ENCODE results near the gene HPCAL4. TPM values are rescaled to one million over a fixed set of nuclear protein-coding genes. Genes with fewer than 3 reads are reported as not detected.

The HPCAL4 gene
- total and polyA plus RNA-seq, 10 of the 15 experiments (the other 5 are each of a cell fraction or from before 2014, with no cell fraction given): 0.05 to 0.18 (median 0.06) TPM; not detected in 5

GRCh38 chr1:39656391-39656790 lies 34.8 kb downstream of the HPCAL4 start (continued):
- no peak for TF ChIP-seq ZBTB4 (CRISPR knock-in tag; IDR thresholded peaks at IDR 0.05)
- TF ChIP-seq BACH1 (IDR thresholded peaks at IDR 0.05; ENCODE audit: borderline replicate concordance): no peak
- no peak for TF ChIP-seq BCL11A (IDR thresholded peaks at IDR 0.05; ENCODE audit: low read depth, low read length)
- no peak for TF ChIP-seq RCOR1 (conservative IDR thresholded peaks at IDR 0.05; ENCODE audit: low read depth, low read length)
- no peak for TF ChIP-seq SUPT20H (IDR thresholded peaks at IDR 0.05; ENCODE audit: borderline replicate concordance, control insufficient read depth, low read depth, low read length)
- TF ChIP-seq RUNX3 (IDR thresholded peaks at IDR 0.05; ENCODE audit: low read length): no peak
- no peak for TF ChIP-seq EGR1 (IDR thresholded peaks at IDR 0.05; ENCODE audit: borderline replicate concordance in 1 of 2, low read depth in 2 of 2, low read length in 2 of 2)
- no peak for TF ChIP-seq NFYA (IDR thresholded peaks at IDR 0.05; ENCODE audit: borderline replicate concordance, low read depth, low read length)
- TF ChIP-seq IKZF2 (IDR thresholded peaks at IDR 0.05): no peak
- no peak for TF ChIP-seq HCFC1 (IDR thresholded peaks at IDR 0.05; ENCODE audit: low read length)
- TF ChIP-seq POLR2AphosphoS2 (IDR thresholded peaks at IDR 0.05; ENCODE audit: low read depth, low read length): no peak
- TF ChIP-seq KLF5 (IDR thresholded peaks at IDR 0.05; ENCODE audit: partially characterized antibody): no peak

Measured in GM12878 (cell line).